Vagina (tissue), 2 donors: ENCODE data around the gene HOXA10. TPM values are rescaled to one million over a fixed set of nuclear protein-coding genes. Genes with fewer than 3 reads are reported as not detected.

Source experiments
- DNase-seq, 2 donors: peaks; one replicate each; pipeline ENCODE4 v3.0.0-alpha.2; 2017; ENCODE audit errors: extremely low spot score in 2 of 2
- H3K27ac ChIP-seq: fragments of 200-600 bp; sonication (generic); one replicate; pipeline ENCODE4 v1.5.1; 2019
- H3K27me3 ChIP-seq: fragments of 200-600 bp; sonication (generic); one replicate; pipeline ENCODE4 v1.5.1; 2019
- H3K36me3 ChIP-seq, 2 donors: fragments of 200-600 bp; sonication (generic); one replicate each; pipeline ENCODE4 v1.5.1; 2017 to 2019
- H3K4me1 ChIP-seq: fragments of 200-600 bp; sonication (generic); one replicate; pipeline ENCODE4 v1.5.1; 2019
- H3K4me3 ChIP-seq, 2 donors: fragments of 200-600 bp; sonication (generic); 1 replicate in 1 of 2; 2 replicates in 1 of 2; pipeline ENCODE4 v1.5.1; 2016 to 2019
- H3K9me3 ChIP-seq: fragments of 200-600 bp; sonication (generic); one replicate; pipeline ENCODE4 v1.5.1; 2019
- POLR2A ChIP-seq, 2 donors: fragments of 450-650 bp; IDR thresholded peaks; one replicate each; pipeline ENCODE4 v1.6.1; 2017; ENCODE audit warnings: antibody characterized with exemption in 2 of 2, mild to moderate bottlenecking in 2 of 2, moderate library complexity in 2 of 2
- POLR2AphosphoS5 ChIP-seq, 2 donors: sonication (generic); formaldehyde crosslinking; IDR thresholded peaks; one replicate each; pipeline ENCODE4 v1.9.0; 2017; ENCODE audit warnings: antibody characterized with exemption in 2 of 2, mild to moderate bottlenecking in 2 of 2, low read depth in 1 of 2; ENCODE audit not compliant: insufficient read depth in 1 of 2
- intact Hi-C: fragments of 100-400 bp; cut with DNase I; formaldehyde crosslinking; loops from one replicate; pipeline ENCODE4 v1.15.1; 2023
- total RNA-seq: library from RNA; depleted of rRNA; stranded (reverse); fragments of >200 nt; gene quantifications from one replicate; pipeline ENCODE4 v1.2.3, GENCODE V29; 2016
- TF ChIP-seq, protein P1 (sequence below), 3 experiments: fragments of 450-650 bp in 2 of 3; fragments of 200-600 bp in 1 of 3; sonication (generic) in 1 of 3; IDR thresholded peaks; one replicate each; pipeline ENCODE4 v1.5.1; 2017 to 2019; ENCODE audit warnings: antibody characterized with exemption in 3 of 3, mild to moderate bottlenecking in 2 of 3, moderate library complexity in 2 of 3

HOXA10 gene
- total RNA-seq, 1 donor from 2014 or later, result 19.2 TPM

- DNase-seq, result no peak
- Histone ChIP-seq H3K27ac (peak overlapping the region; percentile 75), H3K4me1 (peaks cover 45% of the 10 kb centered on the region), H3K9me3 (no peaks in the 10 kb centered on the region), H3K27me3 (no peaks in the 10 kb centered on the region), H3K36me3 (no peaks in the 10 kb centered on the region), H3K4me3 (peak overlapping the region; percentile 55 to 64)
- intact Hi-C loops, result loop anchor here (10.0 kb wide), 2 partner anchors 955 to 1305 kb away; partner anchors contain the start of genes CBX3 and HNRNPA2B1
- no peak for TF ChIP-seq POLR2A (IDR thresholded peaks at IDR 0.05)
- TF ChIP-seq POLR2AphosphoS5 (IDR thresholded peaks at IDR 0.05; ENCODE audit: insufficient read depth in 1 of 2, low read depth in 1 of 2), result no peak
- TF ChIP-seq, protein P1, sequence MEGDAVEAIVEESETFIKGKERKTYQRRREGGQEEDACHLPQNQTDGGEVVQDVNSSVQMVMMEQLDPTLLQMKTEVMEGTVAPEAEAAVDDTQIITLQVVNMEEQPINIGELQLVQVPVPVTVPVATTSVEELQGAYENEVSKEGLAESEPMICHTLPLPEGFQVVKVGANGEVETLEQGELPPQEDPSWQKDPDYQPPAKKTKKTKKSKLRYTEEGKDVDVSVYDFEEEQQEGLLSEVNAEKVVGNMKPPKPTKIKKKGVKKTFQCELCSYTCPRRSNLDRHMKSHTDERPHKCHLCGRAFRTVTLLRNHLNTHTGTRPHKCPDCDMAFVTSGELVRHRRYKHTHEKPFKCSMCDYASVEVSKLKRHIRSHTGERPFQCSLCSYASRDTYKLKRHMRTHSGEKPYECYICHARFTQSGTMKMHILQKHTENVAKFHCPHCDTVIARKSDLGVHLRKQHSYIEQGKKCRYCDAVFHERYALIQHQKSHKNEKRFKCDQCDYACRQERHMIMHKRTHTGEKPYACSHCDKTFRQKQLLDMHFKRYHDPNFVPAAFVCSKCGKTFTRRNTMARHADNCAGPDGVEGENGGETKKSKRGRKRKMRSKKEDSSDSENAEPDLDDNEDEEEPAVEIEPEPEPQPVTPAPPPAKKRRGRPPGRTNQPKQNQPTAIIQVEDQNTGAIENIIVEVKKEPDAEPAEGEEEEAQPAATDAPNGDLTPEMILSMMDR (IDR thresholded peaks at IDR 0.05), result no peak
Measured at GRCh38 chr7:27159266-27160144, 14.6 kb downstream of the HOXA10 start.

- Histone ChIP-seq H3K4me1 (peaks cover 47% of the 10 kb centered on the region), H3K9me3 (no peaks in the 10 kb centered on the region), H3K4me3 (no peak overlapping the region), H3K27ac (no peak overlapping the region), H3K36me3 (no peaks in the 10 kb centered on the region), H3K27me3 (no peaks in the 10 kb centered on the region)
- no peak for DNase-seq
- intact Hi-C loops, result loop anchor here (10.0 kb wide), 1 partner anchor 954 kb away; the partner anchor contains the start of genes CBX3 and HNRNPA2B1
- TF ChIP-seq POLR2AphosphoS5 (IDR thresholded peaks at IDR 0.05; ENCODE audit: insufficient read depth in 1 of 2, low read depth in 1 of 2), result no peak
- no peak for TF ChIP-seq POLR2A (IDR thresholded peaks at IDR 0.05)
- TF ChIP-seq, protein P1 (IDR thresholded peaks at IDR 0.05), result no peak
Measured at GRCh38 chr7:27158436-27159265, 15.5 kb downstream of the HOXA10 start.

GRCh38 chr7:27157702-27158431, 16.3 kb downstream of the HOXA10 start:
- Histone ChIP-seq H3K4me1 (peaks cover 53% of the 10 kb centered on the region), H3K27me3 (no peaks in the 10 kb centered on the region), H3K27ac (no peak overlapping the region), H3K36me3 (no peaks in the 10 kb centered on the region), H3K4me3 (no peak overlapping the region), H3K9me3 (no peaks in the 10 kb centered on the region)
- TF ChIP-seq, protein P1 (IDR thresholded peaks at IDR 0.05), result no peak
- no peak for TF ChIP-seq POLR2AphosphoS5 (IDR thresholded peaks at IDR 0.05; ENCODE audit: insufficient read depth in 1 of 2, low read depth in 1 of 2)
- TF ChIP-seq POLR2A (IDR thresholded peaks at IDR 0.05), result no peak
- intact Hi-C loops, result loop anchor here (10.0 kb wide), 1 partner anchor 953 kb away; the partner anchor contains the start of genes CBX3 and HNRNPA2B1
- DNase-seq, result no peak

DNA sequence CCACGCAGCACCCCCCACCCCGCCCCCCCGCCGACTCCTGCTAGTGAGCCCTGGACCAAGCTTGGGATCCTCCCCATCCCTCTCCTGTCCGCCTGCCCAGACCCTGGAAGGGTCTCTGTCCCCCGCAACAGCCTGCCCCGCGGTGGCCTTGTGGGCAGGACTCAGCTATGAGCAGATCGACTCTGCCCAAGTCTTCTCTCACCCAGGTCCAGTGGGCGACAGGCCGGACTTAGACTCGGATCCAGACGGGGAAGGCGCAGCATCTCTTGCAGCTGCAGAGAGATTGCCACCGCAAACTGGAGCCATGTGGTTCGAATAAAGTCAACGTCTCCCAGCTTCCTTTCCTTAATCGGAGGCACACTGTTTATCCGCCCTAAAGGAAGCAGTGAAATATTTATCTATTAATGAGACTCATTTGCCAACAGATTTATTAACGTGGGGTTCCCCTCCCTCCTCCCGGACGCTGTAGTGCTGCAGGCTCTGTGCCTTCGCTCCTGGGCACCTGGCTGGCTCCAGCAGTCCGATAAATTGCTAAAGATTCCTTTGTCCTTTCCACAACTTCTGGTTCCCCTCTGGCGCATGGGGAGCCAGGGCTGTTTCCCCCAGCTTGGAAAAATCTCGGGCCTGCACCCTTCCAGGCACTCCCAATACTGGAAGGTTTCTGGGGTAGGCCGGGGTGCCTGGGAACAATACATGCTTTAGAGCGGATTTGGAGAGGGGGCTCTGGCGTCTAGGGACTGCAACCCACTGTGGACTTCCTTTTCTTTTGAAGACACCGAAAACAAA, 17.0 kb downstream of the HOXA10 start:
- Histone ChIP-seq H3K4me1 (peaks cover 61% of the 10 kb centered on the region), H3K9me3 (no peaks in the 10 kb centered on the region), H3K27ac (peak overlapping the region; percentile 74), H3K36me3 (no peaks in the 10 kb centered on the region), H3K4me3 (peak overlapping the region; percentile 46 to 53), H3K27me3 (no peaks in the 10 kb centered on the region)
- TF ChIP-seq POLR2AphosphoS5 (IDR thresholded peaks at IDR 0.05; ENCODE audit: insufficient read depth in 1 of 2, low read depth in 1 of 2) (no peak), POLR2A (IDR thresholded peaks at IDR 0.05) (no peak)
- TF ChIP-seq, protein P1 (IDR thresholded peaks at IDR 0.05), result no peak
- intact Hi-C loops, result loop anchor here (10.0 kb wide), 1 partner anchor 952 kb away; the partner anchor contains the start of genes CBX3 and HNRNPA2B1
- no peak for DNase-seq
